GM19238 (cell line): ENCODE measurements around the gene CBR4.
"Not testable (repeated sequence)": the region's sequence is repeated elsewhere in the genome, so short reads cannot be mapped to it uniquely, and the experiment has no call there.

Experiments used
- DNase-seq: peaks from one replicate; pipeline ENCODE4 v3.0.0; 2011; ENCODE audit warnings: low spot score; ENCODE audit not compliant: insufficient read length

CBR4 gene

GRCh38 chr4:168993714-168994510, 16.1 kb downstream of the CBR4 start:
- DNase-seq: no peak

- not testable (repeated sequence) for DNase-seq
These were observed 17.0 kb downstream of the CBR4 start for GRCh38 chr4:168992952-168993482.

- no peak for DNase-seq
These were observed 28.1 kb downstream of the CBR4 start for GRCh38 chr4:168981942-168982341.

GRCh38 chr4:168981460-168981859, 28.6 kb downstream of the CBR4 start:
- DNase-seq: no peak

- no peak for DNase-seq
These were observed 30.7 kb downstream of the CBR4 start for GRCh38 chr4:168979338-168979737.

- DNase-seq: no peak
These were observed 31.9 kb downstream of the CBR4 start for GRCh38 chr4:168978001-168978700.

- no peak for DNase-seq
These were observed 37.5 kb downstream of the CBR4 start for GRCh38 chr4:168972596-168972995.

GRCh38 chr4:168960716-168961115, 49.3 kb downstream of the CBR4 start:
- no peak for DNase-seq

GRCh38 chr4:168955674-168956073, 54.4 kb downstream of the CBR4 start:
- no peak for DNase-seq

GRCh38 chr4:168952821-168953246, 57.2 kb downstream of the CBR4 start:
- not testable (repeated sequence) for DNase-seq

- no peak for DNase-seq
These were observed 64.8 kb downstream of the CBR4 start for GRCh38 chr4:168945291-168945690.

GRCh38 chr4:168942985-168943384, 67.1 kb downstream of the CBR4 start:
- DNase-seq: no peak
